Peyer's patch (tissue), 4 donors: Measurements from ENCODE around the gene DIAPH2.

Experiments used
- POLR2A ChIP-seq, 2 donors: fragments of 450-650 bp; IDR thresholded peaks; one replicate each; pipeline ENCODE4 v1.5.1; 2017; ENCODE audit warnings: antibody characterized with exemption in 2 of 2, mild to moderate bottlenecking in 2 of 2, moderate library complexity in 2 of 2
- TF ChIP-seq, protein P1 (sequence below), 6 experiments: fragments of 450-650 bp in 4 of 6; fragments of 200-600 bp in 2 of 6; sonication (generic) in 1 of 6; IDR thresholded peaks; one replicate each; pipeline ENCODE4 v1.5.1; 2017 to 2019; ENCODE audit warnings: antibody characterized with exemption in 6 of 6, mild to moderate bottlenecking in 3 of 6, moderate library complexity in 1 of 6

DNA sequence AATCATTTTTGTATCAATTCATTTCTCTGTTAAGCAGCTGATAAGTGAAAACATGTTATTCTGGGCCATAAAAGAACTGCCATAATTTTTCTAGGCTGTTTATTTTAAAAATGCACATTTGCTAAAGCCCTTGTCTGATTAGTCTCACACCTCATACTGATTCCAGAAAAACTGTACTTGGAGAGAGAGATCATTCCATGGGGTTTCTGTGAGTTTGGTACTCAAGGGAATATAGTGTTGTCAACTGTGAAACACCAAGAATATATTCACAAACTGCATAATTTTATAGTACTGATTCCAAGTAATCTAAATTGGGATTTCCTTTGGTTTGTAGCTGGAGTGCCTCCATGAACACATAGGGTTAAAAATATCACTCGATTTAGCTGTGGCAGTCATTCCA, 746.6 kb downstream of the DIAPH2 start:
- TF ChIP-seq POLR2A (IDR thresholded peaks at IDR 0.05) = no peak
- TF ChIP-seq, protein P1, sequence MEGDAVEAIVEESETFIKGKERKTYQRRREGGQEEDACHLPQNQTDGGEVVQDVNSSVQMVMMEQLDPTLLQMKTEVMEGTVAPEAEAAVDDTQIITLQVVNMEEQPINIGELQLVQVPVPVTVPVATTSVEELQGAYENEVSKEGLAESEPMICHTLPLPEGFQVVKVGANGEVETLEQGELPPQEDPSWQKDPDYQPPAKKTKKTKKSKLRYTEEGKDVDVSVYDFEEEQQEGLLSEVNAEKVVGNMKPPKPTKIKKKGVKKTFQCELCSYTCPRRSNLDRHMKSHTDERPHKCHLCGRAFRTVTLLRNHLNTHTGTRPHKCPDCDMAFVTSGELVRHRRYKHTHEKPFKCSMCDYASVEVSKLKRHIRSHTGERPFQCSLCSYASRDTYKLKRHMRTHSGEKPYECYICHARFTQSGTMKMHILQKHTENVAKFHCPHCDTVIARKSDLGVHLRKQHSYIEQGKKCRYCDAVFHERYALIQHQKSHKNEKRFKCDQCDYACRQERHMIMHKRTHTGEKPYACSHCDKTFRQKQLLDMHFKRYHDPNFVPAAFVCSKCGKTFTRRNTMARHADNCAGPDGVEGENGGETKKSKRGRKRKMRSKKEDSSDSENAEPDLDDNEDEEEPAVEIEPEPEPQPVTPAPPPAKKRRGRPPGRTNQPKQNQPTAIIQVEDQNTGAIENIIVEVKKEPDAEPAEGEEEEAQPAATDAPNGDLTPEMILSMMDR (IDR thresholded peaks at IDR 0.05) = no peak
